ES-I3 (cell line): ENCODE data around the gene OTUB1.

Experiments
- H3K36me3 ChIP-seq: 2 replicates; pipeline ENCODE4 v1.6.1; 2013; ENCODE audit warnings: mild to moderate bottlenecking, low read length, control low read depth, moderate library complexity; ENCODE audit not compliant: insufficient read depth
- H3K4me1 ChIP-seq: 2 replicates; pipeline ENCODE4 v1.6.1; 2013; ENCODE audit warnings: mild to moderate bottlenecking, control low read depth, low read length; ENCODE audit not compliant: insufficient read depth
- H3K9ac ChIP-seq: 2 replicates; pipeline ENCODE4 v1.6.1; 2013; ENCODE audit warnings: low read depth, mild to moderate bottlenecking, low read length, moderate library complexity
- H3K9me3 ChIP-seq: 2 replicates; pipeline ENCODE4 v1.6.1; 2013; ENCODE audit warnings: mild to moderate bottlenecking, low read length, moderate library complexity; ENCODE audit not compliant: control insufficient read depth, insufficient read depth

The OTUB1 gene

GRCh38 chr11:64006398-64006797, 20.2 kb downstream of the OTUB1 start:
- H3K36me3 ChIP-seq, result no peaks in the 10 kb centered on the region
- peaks cover 5% of the 10 kb centered on the region; the same call in 1 of the 2 replicates for H3K4me1 ChIP-seq
- H3K9me3 ChIP-seq, result no peaks in the 10 kb centered on the region
- no peak overlapping the region for H3K9ac ChIP-seq

- peak overlapping the region; percentile 48 for H3K9ac ChIP-seq
- H3K36me3 ChIP-seq, result no peaks in the 10 kb centered on the region
- H3K4me1 ChIP-seq, result peaks cover 5% of the 10 kb centered on the region; the same call in 1 of the 2 replicates
- no peaks in the 10 kb centered on the region for H3K9me3 ChIP-seq
Measured at GRCh38 chr11:64007160-64007628, 21.0 kb downstream of the OTUB1 start.

DNA sequence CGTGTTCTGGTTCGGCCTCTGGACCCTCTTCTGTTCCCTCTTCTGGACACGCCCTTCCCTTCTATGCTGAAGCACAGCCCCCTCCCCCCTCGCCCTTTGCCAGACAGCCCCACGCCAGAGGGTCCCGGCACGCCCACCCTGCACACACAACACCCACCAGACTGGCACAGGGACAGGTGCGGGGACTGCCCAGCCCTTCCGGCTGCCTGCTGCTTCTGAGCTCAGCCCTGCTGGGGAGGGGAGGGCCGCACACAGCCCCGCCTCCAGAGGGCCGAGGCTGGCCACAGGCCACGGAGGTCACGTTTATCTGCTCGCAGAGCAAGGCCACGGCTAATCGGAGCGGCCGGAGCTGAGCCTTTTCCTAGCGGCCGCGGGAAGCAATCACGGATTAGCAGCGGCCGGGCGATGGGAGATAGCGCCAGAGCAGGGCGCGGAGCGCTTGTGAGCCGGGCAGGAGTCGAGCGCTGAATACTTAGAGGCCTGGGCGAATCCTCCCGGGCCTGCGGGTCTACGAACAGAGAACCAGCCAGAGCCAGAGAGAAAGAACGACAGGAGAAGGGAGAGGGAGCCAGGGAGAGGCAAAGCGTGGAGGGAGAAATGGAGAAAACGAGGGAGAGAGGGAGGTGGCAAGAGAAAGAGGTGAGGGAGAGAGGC, 21.5 kb downstream of the OTUB1 start:
- Histone ChIP-seq H3K9ac (peak overlapping the region; percentile 48), H3K9me3 (no peaks in the 10 kb centered on the region), H3K4me1 (peaks cover 5% of the 10 kb centered on the region; the same call in 1 of the 2 replicates), H3K36me3 (no peaks in the 10 kb centered on the region)

DNA sequence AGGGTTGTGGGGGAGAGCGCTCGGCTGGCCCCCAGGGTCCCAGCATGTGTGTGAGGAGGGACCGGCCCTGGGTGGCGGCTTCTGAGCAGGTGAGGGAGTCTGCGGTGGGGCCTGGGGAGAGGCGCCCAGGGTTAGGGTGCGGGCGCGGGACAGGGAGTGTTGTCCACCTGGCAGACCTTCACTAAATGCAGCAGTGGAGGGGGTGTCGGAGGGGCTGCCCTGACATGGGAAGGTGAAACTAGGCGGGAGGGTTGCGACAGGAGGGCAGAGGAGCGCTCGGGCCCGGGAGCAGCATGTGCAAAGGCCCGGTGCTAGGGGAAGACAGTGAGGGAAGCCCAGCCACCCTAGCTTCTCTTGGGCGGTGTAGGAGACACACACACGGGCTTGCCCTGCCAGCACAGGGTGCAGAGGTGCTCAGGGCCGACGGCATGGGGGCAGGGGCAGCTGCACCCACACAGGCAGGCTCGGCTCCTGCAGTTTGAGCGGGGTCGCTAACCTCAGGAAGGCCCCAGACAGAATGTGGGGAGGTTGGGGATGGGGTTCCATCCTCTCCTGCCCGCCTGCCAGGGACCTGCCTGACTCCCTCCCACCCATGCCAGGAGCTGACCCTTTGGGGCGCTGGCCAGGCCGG, 22.2 kb downstream of the OTUB1 start:
- Histone ChIP-seq H3K36me3 (no peaks in the 10 kb centered on the region), H3K9me3 (no peaks in the 10 kb centered on the region), H3K9ac (peak overlapping the region; percentile 48), H3K4me1 (0 out of 2 replicates have a peak, but pooled peaks cover 5% of the 10 kb centered on the region)

- Histone ChIP-seq H3K9ac (no peak overlapping the region), H3K36me3 (no peaks in the 10 kb centered on the region), H3K9me3 (no peaks in the 10 kb centered on the region), H3K4me1 (0 out of 2 replicates have a peak, but pooled peaks cover 4% of the 10 kb centered on the region)
Measured at GRCh38 chr11:64008914-64009633, 22.8 kb downstream of the OTUB1 start.

DNA sequence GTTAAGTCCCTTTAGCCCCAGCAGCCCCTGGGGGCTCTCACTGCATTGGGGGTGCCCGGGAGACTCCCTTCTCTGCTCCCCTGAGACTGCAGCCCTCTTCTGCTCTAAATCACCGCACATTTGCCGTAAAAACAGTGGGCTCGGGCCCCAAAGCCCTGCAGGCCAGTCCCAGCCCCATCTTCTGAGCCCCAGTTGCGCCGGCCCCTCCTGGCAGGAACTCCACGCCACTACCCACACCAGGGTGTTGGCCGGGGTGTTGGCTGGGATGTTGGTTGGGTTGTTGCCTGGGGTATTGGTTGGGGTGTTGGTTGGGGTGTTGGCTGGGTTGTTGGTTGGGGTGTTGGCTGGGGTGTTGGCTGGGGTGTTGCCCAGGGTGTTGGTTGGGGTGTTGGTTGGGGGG, 23.5 kb downstream of the OTUB1 start:
- Histone ChIP-seq H3K36me3 (no peaks in the 10 kb centered on the region), H3K4me1 (no peaks in the 10 kb centered on the region), H3K9ac (no peak overlapping the region), H3K9me3 (no peaks in the 10 kb centered on the region)

DNA sequence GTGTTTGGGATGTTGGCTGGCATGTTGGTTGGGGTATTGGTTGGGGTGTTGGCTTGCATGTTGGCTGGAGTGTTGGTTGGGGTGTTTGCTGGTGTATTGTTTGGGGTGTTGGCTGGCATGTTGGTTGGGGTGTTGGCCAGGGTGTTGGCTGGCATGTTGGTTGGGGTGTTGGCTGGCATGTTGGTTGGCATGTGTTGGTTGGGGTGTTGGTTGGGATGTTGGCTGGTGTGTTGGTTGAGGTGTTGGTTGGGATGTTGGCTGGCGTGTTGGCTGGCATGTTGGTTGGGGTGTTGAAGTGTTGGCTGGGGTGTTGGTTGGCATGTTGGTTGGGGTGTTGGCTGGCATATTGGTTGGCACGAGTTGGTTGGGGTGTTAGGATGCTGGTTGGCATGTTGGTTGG, 24.5 kb downstream of the OTUB1 start:
- Histone ChIP-seq H3K36me3 (no peaks in the 10 kb centered on the region), H3K9me3 (no peaks in the 10 kb centered on the region), H3K4me1 (no peaks in the 10 kb centered on the region), H3K9ac (no peak overlapping the region)

DNA sequence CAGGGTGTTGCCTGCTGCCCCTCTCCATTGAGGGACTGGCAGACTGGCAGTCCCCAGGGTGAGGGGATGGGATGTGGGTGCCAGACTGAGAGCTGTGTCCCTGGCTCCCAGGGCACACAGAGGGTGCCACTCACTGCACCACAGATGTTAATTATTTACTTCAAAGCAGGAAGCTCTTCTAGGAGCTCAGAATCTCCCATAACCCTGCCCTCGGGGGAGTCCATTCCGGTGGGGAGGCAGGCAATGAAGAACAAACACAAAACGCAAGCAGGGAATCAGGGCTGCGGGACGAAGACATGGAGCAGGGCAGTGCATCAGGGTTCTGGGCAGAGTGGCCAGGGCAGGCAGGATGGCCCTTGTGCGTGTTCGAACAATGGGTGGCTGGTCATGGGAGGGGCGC, 25.1 kb downstream of the OTUB1 start:
- Histone ChIP-seq H3K4me1 (no peaks in the 10 kb centered on the region), H3K9me3 (no peaks in the 10 kb centered on the region), H3K9ac (no peak overlapping the region), H3K36me3 (no peaks in the 10 kb centered on the region)

- Histone ChIP-seq H3K9me3 (no peaks in the 10 kb centered on the region), H3K36me3 (no peaks in the 10 kb centered on the region), H3K9ac (no peak overlapping the region), H3K4me1 (no peaks in the 10 kb centered on the region)
Measured at GRCh38 chr11:64013141-64013896, 27.1 kb downstream of the OTUB1 start.

GRCh38 chr11:64014356-64014755, 28.1 kb downstream of the OTUB1 start:
- Histone ChIP-seq H3K9me3 (no peaks in the 10 kb centered on the region), H3K36me3 (no peaks in the 10 kb centered on the region), H3K9ac (no peak overlapping the region), H3K4me1 (no peaks in the 10 kb centered on the region)

DNA sequence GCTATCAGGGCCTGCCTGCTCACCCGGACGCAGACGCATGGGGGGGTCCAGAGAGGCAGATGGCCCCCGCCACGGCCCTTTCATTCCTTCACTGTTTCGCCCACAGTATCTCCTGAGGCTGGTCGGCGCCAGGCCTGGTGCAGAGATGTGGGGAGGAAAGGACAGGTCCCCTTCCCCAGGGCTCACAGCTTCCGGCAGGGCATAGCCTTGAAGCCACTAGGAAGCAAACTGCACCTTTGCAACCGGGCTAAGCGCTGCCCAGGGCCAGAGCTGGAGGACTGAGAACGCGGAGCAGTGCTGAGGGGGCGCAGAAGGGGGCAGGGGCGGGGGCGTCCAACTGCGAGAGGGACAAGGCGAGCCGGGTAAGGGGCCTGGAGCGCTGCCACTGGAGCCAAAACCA, 29.3 kb downstream of the OTUB1 start:
- Histone ChIP-seq H3K4me1 (no peaks in the 10 kb centered on the region; the same call in 1 of the 2 replicates), H3K9me3 (no peaks in the 10 kb centered on the region), H3K36me3 (no peaks in the 10 kb centered on the region), H3K9ac (no peak overlapping the region)

DNA sequence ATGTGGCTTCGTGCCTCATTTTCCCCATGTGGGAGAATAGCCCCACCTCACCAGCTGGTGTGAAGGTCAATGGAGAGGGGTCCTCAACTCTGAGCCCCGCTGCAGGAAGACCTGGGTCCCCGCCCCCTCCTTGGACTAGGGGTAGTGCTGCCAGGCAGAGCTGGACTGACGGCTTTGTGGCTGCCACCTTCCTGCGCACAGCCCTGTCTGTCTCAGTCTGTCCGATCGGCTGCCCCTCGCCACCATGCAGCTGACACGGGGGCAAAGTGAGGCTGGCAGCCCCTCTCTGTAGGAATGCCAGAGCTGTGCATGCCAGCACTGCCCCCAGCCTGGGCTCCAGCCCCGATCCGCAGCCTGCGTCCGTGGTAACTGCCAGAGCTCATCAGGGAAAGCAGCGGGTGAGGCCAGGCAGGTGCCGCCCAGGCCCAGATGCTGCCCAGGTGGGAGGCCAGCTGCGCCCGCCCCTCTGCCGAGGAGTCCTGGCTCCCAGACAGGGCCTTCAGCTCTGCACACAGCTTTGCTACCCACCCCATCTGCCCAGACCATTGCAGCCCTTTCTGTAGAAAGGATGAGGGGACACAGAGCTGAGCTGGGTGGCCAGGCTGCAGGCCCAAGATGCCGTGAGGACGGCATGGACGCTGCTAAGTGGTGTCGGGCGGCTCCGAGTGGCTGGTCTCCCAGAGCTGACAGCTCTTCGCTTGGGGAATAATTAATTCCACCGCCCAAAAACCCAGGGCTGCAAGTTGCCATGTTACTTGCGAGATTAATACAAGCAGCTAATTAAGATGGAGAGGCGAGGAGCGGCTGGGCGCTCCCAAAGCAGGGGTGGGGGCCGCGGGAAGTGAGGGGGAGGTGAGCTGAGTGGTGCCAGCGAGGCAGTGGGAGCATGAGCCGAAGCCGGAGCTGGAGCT, 30.0 kb downstream of the OTUB1 start:
- no peaks in the 10 kb centered on the region for H3K36me3 ChIP-seq
- no peak overlapping the region for H3K9ac ChIP-seq
- peaks cover 6% of the 10 kb centered on the region; the same call in 1 of the 2 replicates for H3K4me1 ChIP-seq
- no peaks in the 10 kb centered on the region for H3K9me3 ChIP-seq

GRCh38 chr11:64017945-64018224, 31.6 kb downstream of the OTUB1 start:
- Histone ChIP-seq H3K9ac (no peak overlapping the region), H3K36me3 (no peaks in the 10 kb centered on the region), H3K4me1 (peaks cover 16% of the 10 kb centered on the region; the same call in 1 of the 2 replicates), H3K9me3 (no peaks in the 10 kb centered on the region)
